Hematopoietic multipotent progenitor cell (in vitro differentiated cells): ENCODE measurements around the gene TPD52L2. TPM values are rescaled to one million over a fixed set of nuclear protein-coding genes. Genes with fewer than 3 reads are reported as not detected.
A peak's percentile ranks its signal among the peaks of the same experiment; 100 is the strongest.

ENCODE experiments used
- DNase-seq, 3 donors: peaks; one replicate each; pipeline ENCODE4 v3.0.0-alpha.2; 2011 to 2015; ENCODE audit warnings: low read depth in 2 of 3, low spot score in 2 of 3
- total RNA-seq: library from RNA; depleted of rRNA; stranded (reverse); fragments of >200 nt; gene quantifications from one replicate; pipeline ENCODE4 v1.2.3, GENCODE V29; 2012

The TPD52L2 gene
- total RNA-seq, result 47.7 TPM

DNA sequence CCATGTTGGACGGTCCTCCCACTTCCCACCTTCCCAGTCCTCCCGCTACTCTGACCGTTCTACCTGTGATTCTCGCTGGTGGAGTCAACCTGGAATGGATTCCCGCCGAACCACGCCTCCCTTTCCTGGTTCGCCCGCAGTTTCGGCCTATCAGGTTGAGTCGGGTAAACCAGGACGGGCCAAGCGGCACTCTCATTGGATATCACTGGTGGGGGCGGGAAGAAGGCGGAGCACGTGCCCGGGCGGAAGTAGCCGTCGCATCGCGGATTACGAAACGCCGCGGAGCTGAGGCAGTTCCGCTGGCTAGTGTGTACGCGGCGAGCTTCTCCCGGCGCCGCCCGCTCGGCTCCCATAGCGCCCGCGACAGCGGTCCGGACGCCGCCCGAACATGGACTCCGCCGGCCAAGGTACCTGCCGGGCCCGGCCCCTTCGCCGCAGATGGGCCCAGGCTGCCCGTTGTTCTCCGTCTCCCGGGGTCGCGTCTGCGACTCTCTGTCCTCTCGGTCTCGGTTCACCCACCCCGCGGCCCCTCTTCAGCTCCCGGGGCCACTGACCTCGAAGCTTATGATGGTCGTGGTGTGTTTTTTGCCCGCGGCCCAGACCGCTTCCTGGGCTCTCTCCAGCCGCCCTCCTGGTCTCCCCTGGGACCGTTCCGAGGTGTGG, at the start of gene TPD52L2:
TSS of gene TPD52L2 (plus strand) at position 293 of the 663 bp plus-strand sequence. CDS start at position 389, 96 bp downstream.
- DNase-seq, result peak; percentile 87 to 98 (median 98)

DNA sequence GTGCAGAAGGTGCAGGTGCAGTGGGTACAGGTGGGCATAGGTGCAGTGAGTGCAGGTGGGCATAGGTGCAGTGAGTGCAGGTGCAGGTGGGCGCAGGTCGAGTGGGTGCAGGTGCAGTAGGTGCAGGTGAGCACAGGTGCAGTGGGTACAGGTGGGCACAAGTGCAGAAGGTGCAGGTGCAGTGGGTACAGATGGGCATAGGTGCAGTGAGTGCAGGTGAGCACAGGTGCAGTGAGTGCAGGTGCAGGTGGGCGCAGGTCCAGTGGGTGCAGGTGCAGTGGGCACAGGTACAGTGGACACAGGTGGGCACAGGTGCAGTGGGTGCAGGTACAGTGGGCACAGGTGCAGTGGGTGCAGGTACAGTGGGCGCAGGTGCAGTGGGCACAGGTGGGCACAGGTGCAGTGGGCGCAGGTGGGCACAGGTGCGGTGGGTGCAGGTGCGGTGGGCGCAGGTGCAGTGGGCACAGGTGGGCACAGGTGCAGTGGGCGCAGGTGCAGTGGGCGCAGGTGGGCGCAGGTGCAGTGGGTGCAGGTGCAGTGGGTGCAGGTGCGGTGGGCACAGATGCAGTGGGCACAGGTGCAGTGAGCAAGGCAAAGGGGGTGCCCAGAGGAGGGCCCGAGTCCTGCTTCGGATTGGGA, 49.3 kb upstream of the TPD52L2 start:
- DNase-seq, result no peak

DNA sequence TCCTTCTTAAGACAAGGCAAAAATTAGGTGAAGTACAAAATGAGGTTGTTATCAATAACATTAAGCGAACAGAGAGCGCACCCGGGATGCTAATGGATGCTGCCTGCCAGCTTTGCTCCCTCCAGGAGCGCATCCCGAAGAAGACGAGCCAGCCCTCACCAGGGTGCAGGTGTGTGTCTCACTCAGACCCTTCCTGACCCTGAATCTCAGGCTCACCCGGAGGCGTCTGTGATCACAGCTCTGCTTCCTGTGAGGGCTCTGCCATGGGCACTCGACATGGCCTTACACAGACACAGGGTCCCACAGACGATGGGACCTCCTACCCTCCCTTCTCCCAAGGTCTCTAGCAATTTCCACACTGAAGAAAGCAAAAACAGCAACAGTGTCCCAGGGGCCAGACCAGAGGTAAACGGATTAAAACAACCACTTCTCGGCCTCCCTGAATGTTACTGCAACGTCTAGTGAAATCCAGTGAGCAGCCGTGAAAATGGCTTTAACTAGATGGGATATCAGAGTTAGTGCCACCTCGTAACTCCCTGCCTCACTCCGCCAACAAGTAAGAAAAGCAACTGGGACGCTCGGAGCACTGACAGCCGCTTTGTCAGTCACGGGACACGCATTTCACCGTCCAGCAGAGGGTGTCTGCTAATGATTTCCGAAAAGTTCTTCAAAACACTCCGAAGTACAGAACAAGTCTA, 45.7 kb upstream of the TPD52L2 start:
- peak in 1 of 3 donors; percentile 42 for DNase-seq

DNA sequence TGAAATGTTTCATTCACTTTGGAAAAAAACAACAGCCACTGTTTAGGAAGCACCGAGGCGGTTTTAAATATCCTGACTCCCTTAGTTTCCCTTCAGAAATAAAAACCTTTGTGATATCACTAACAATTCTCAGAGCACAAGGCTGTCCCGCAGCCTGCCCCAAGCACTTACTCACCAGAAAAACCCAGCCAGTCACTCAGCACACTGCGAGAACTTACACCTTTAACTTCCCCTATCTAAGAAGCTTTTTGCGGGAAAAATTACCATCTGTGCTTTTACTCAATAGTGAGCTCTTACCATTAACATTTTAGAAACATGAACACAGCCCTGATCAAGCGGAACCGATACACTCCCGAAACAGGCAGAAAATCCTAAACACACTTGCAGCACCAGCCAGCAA, 43.3 kb upstream of the TPD52L2 start:
- no peak for DNase-seq

DNA sequence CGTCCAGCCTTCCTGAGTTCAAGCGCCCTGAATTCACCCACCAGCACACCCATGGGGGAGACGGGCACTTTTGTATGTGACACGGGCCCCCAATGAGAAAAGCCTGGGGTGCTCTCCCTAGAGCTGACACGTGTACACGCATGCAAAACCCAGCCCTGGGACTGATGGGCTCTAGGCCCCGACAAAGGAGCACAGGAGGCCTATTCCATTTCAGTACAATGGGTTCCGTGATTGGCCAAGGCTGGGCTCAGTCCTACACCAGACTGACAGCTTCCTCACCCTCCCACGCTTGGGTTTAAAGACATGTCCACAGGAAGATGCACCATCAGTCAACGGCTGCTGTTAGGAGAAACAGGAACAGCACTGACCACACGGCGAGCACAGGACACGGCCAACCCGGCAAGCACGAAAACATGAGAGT, 42.8 kb upstream of the TPD52L2 start:
- DNase-seq, result no peak

DNA sequence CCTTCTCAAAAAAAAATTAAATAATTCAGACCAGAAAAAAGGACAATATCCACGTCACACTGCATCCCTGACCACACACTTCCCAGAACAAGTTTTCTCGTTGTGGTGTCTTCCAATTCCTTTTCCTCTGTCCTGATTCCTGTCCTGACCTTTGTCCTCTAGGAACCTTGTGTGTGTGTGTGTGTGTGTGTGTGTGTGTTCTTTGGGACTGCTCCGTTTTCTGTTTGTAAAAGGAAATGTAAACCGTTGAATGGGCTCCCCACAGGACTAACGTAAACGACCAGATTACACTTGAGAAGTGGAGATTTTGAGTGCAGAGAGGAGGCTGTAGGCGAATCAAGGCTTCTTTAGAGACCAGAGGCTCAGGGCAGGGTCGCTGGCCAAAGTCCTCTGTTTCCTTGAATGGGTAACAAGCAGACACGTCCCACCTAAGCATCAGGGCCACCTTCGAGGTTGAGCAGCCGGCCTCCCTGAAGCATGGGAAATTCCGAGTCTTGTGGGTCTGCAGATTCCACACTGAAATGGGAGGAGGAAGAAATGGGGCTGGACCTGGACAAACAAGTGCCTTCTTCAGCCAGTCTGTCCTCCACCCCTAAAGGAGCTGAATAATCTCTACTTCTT, 41.3 kb upstream of the TPD52L2 start:
- DNase-seq, result no peak

DNA sequence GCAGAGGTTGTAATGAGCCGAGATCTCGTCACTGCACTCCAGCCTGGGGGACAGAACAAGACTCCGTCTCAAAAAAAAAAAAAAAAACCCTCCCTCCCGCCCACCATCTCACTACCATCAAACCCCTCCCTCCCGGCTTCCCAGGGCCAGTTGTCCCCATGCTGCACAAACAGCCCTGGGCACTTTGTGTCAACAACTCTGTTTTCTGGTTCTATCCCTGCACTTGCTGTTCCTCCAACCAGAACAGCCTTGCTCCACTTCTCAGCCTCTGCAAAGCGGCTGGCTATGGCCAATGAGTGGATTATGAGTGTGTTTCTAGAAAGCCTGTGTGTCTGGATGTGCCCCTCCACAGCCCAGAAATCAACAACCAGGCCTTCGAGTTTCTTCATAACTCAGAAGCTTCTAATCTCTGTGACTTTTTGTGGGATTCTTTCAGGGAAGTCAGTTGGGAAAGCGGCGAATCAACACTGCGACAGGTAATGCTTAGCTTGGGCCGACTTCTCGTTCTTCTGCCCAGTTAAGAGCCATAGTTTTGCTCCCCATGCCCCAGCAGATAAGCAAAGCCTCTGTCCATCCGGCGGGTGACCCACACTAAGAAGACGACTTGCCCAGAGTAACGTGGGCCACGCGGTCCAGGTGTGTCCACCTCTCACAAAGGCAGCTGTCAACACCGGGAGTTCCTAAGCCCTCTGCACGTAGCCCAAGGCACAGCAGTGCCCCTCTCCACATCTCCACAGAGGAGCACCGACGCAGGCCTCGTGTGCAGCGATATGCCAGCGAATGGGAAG, 39.5 kb upstream of the TPD52L2 start:
- no peak for DNase-seq

DNA sequence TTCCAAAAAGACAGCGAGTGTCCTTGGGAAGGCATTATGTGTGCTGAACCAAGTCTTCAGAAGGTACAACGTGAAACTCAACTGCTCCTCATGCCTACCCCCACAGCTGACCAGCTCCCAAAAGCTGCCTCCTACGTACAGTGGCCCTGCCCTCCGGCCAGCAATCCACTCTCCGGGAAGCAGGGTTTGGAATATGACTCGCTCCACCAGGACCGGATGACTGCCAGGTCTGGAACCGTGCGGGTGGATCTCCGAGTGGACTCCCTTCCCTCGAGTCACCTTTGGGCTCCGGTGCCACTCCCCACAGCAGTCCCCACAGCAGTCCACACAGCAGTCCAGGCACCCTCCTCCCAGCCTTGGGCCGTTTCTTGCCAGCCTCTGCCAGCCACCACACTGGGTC, 38.3 kb upstream of the TPD52L2 start:
- no peak for DNase-seq

DNA sequence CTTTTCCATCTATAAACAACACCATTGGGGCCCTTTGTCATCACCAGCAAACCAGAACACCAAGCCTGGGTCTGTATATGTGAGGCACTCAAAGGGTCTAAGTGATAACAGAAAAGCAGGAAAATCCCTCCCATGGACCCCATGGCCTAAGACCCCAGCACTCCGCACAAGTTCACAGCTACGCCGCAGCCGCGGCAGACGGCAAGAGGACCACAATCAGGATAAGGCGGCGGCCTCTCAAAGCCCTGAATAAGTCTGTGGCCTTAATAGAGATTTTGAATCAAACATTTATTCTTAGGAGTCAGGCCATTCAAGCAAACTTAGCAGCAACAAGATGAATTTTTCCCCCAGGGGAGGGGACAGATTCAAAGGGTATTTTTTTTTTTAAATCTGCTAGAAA, 36.9 kb upstream of the TPD52L2 start:
- DNase-seq, result no peak

DNA sequence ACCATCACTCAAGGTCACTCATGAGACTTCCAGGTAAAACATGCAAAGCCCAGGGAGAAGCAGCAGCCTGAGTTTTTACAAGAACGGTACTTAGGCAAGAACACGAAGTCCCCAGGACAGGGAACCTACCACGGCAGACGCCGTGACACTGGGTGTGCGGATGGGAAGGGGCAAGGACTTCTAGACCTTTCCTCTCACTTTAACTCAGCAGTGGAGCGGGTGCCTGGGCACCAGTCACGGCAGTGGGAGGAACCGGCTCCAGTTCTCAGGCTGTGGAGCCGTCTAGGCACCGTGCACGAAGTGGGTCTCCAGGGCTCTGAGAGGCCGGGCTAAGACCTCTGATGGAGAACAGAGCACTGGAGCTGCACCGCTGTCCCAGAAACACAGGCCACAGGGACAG, 36.5 kb upstream of the TPD52L2 start:
- DNase-seq, result no peak

DNA sequence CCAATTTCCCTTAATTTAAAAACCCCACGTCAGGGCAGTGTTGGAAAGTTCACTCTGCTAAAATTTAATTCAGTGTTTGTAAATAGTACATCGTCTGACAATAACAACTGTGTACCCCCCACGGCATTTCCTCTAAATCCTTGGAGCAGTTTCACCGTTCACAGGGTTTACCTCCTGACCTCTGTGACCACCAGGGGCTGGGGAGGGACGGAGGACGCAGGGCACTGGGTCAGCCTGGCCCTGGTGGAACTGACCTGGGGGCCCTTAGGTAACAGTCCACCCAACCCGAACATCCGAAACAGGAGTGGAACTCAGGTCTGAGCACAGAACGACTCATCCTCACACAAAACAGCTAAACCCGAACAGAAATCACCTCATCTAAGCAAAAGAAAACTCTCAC, 36.1 kb upstream of the TPD52L2 start:
- no peak for DNase-seq

DNA sequence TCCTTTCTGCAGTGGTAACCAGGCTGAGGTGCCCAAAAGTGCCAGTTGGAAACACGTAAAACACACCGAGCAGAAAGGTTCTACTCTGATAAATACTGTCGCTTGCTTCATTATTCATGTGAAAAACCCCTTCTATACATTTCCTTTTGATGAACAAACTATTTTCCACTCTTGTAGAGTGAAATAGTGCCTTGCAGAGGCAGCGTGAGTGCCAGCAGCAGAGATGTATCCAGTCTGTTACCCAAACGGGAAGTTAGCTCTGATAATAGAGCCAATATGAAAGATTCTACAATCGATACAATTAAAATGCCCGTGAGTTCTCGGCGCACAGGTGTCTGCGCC, 35.5 kb upstream of the TPD52L2 start:
- DNase-seq, result no peak

DNA sequence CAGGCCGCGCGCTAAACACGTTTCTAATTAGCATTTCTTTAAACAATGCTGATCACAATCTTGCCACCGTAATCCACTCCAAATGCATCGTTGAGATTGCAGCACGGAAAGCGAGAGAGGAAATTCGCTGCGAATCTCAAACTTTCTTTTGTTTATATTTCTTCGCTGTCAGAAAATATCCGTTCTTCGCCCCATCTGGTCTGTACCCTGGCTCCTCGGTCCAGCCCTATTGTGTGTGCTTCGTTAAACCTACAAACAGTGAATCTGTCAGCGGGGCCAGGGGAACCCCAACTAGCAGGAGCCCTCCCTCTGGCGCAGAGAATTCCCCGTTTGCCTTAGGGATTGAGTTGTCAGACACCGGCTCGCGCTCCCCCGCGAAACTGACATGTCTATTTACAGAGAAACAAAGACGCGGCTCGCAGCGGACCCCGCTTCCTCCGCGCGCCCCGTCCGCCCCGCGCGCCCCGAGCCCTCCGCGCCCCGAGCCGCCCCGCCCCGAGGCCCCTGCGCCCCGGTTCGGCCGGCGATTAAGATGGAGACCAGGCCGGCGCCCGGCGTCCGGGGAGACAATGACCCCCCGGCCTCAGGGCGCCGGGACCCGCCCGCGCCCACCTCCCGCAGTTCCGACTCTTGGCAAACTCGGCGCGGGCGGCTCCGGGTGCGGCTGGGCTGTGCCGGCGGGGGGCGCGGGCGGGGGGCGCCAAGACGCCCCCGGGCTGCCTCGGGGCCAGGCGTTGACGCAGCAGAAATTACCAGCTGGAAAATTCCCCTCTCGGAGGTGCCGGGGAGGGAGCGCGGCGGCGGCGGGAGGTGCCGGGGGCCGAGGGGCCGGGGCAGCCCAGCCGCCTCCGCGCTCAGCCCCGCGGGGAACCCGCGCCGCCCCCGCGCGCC, 34.9 kb upstream of the TPD52L2 start:
- DNase-seq, result no peak

DNA sequence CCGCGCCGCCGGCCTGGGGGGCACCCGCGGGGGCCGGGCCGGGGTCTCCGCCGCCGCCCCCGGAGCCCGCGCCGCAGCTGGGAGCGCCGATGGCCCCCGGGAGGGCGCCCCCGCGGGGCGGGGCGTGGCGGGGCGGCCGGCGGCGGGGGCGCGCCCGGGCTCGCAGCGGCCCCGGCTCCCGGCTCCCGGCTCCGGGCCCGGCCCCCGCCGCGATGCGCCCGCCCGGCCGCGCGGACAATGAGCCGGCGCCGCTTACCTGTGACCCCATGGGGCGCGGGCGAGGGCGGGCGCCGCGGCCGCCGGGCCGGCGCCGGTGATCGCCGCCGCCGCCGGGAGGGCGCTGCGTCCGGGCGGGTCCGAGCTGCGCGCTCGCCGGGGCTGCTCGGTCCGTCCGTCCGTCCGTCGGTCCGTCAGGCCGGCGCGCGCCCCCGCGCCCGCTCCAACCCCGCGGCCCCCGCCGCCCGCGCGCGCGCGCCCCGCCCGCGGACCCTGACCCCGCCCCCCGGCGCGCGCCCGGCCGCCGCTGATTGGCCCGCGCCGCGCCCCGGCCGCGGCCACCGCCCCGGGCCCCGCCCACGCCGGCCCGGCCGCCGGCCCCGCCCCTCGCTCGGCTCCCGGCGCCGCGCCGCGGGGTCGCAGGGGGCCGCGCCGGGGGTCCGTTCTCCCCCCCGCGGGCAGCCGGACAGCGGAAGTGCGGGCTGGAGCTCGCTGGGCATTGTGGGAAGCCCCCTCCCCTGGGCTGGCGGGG, 34.1 kb upstream of the TPD52L2 start, which contains the start of gene ZBTB46:
TSS of gene ZBTB46 (minus strand) at position 424 of the 748 bp plus-strand sequence. CDS start 40,507 bp downstream, outside the sequence.
- DNase-seq, result no peak

DNA sequence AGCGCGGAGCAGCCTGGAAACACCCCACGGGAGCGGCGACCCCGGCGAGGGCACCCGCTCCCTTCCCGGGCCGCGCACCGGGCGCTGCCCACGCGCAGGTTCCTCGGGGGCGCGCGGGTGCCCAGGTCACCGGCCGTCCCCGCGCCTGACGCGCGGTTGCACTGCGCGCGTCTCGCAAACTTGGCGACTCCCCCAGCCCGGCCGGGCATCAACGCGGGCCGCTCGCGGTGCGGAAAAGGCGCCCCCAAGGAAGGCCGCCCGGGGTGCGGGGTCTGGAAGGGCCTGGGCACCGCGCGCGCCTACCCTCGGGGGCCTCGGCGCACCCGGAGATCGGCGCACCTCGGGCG, 33.5 kb upstream of the TPD52L2 start:
- DNase-seq, result no peak

DNA sequence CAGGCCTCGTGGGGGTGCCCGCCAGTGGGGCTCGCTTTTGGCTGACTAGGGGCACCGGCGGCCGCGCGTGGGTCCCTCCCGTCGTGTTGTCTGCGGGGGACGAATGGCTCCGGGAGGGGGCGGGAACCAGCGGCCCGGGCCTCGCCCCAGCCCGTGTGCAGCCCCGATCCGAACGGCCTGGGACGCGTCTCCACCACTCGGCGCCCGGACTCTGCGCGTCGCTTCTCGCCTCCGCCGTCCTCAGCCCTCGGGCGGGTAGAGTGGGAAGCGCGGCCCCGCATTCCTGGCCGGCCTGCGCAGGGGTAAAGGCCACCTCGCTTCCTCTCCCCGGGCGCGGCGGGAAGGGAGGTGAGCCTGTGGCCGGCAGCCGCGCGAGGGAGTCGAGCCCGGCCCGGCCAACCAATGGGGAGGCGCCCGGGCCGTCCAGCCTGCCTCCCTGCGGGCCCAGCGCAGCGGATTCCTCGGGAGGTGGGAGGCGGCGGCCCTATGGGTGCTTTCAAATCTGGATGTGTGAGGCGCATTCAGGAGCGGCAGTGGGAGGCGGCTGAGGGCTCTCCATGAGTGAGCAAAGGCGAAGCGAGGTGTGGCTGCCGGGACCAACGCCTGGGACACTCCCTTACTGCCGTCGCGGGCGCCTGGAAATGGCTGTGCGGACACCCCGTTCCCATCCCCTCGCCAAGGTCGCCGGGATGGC, 32.9 kb upstream of the TPD52L2 start:
- no peak for DNase-seq

DNA sequence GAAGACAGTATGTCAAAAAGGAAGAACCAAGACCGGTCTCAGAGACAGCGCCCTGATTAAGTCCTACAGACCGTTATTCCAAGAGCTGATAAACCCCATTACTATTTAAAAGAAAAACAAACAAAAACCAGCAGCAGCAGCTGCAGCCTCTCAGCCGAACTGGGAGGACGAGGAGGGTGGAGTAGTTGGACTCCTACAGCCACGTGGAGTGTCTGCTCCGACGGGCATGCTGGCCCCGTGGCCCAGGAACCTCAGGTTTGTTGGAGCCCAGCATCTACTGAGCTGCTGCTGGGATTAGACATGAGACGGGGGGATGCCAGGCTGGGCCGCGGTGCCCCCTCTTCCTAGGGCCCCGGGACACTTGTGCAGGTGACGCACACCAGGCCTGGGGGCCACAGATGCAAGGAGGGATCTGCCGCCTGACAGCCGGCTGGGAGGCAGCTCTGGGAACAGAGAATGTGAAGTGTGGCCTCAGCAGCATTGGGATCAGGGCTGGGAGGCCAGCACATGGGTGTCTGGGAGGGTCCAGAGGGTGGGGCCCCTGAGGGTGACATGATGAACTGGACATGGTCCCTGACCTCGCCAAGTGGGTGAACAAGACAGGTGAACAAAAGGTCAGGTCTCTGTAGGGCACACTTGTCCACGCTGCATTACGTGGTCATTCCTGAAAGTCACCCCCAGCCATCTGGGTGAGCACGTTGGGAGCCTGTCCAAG, 31.1 kb upstream of the TPD52L2 start:
- DNase-seq, result no peak

DNA sequence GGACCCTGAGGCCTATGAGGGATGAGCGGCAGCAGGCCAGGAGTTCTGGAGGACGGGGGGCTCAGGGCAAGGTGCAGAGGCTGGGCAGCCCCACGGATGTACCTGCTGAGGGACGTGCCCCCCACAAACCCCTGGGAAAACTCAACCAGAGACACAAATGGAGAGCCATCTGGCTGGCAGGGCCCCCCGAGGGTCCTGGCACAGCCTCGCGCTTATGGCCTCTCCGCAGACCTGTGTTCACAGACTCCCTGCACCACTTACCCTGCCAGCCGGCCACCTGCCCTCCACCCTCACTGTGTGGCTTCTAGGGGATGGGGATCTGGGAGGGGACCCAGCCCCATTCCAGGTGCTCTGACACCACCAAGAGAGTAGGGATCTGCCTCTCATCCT, 30.6 kb upstream of the TPD52L2 start:
- no peak for DNase-seq
